Activated T-helper 1 cell treated with anti-CD3 and anti-CD28 coated beads, Interleukin-12 subunit alpha, Interleukin-12 subunit beta, Interleukin-2, Interleukin-4 antibody, amounts not matched to agents 30 ng/mL and 10 ng/mL and 1 ng/mL, durations not matched to agents 14 hours and 24 hours and 36 hours (primary cell): ENCODE data around the gene MYH9. TPM values are rescaled to one million over a fixed set of nuclear protein-coding genes. Genes with fewer than 3 reads are reported as not detected.

Source experiments
- DNase-seq: peaks from one replicate; pipeline ENCODE4 v3.0.0; 2021; ENCODE audit warnings: low spot score
- H3K27ac Mint-ChIP-seq: one replicate; pipeline ENCODE4 v1.8.0; 2021; ENCODE audit warnings: mild to moderate bottlenecking, mixed read lengths
- H3K27me3 Mint-ChIP-seq: one replicate; pipeline ENCODE4 v1.8.0; 2022; ENCODE audit warnings: mild to moderate bottlenecking, moderate library complexity, mixed read lengths; ENCODE audit not compliant: insufficient read depth
- H3K36me3 Mint-ChIP-seq: one replicate; pipeline ENCODE4 v1.8.0; 2021; ENCODE audit warnings: low read depth, mixed read lengths
- H3K4me1 Mint-ChIP-seq: one replicate; pipeline ENCODE4 v1.8.0; 2021; ENCODE audit warnings: low read depth, mixed read lengths
- H3K4me3 Mint-ChIP-seq: one replicate; pipeline ENCODE4 v1.8.0; 2021; ENCODE audit warnings: mild to moderate bottlenecking, moderate library complexity, mixed read lengths
- H3K9me3 Mint-ChIP-seq: one replicate; pipeline ENCODE4 v1.8.0; 2021; ENCODE audit warnings: mixed read lengths
- intact Hi-C: fragments of 100-400 bp; cut with micrococcal nuclease; formaldehyde crosslinking; loops from one replicate; pipeline ENCODE4 v1.15.1; 2024
- total RNA-seq: library from RNA; stranded (reverse); gene quantifications from 2 replicates; pipeline ENCODE4 v1.2.3, GENCODE V29; 2022

Gene MYH9
- total RNA-seq, 1 donor from 2014 or later, result 618 TPM

- Mint-ChIP-seq H3K27ac (peak overlapping the region; percentile 99), H3K4me3 (peak overlapping the region; percentile 87), H3K4me1 (peaks cover 91% of the 10 kb centered on the region), H3K27me3 (no peaks in the 10 kb centered on the region), H3K9me3 (no peaks in the 10 kb centered on the region), H3K36me3 (peaks cover 59% of the 10 kb centered on the region)
- intact Hi-C loops, result loop anchor here (1.0 to 2.0 kb wide), 5 partner anchors 9 to 76 kb away; no protein-coding TSS in a partner anchor
- peak; percentile 52 for DNase-seq
Measured at GRCh38 chr22:36377022-36377631, 10.6 kb downstream of the MYH9 start.

DNA sequence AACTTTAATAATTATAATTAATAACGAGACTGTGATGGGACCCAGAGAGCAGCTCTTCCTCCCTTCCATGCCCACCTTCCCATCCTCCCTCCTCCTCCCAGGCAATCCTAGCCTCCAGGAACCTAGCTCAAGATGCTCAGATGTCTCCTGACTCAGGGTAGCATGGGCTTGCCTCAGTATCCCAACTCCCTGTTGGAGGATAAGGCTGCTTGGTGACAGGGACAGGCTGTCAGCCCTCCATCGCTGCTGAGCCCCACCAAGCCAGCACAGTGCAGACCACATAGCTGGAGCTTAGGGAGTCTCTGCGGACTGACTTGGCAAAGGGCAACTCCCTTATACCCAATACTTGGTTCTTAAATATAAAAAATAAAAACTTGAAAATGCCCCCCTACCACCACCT is 11.5 kb downstream of the MYH9 start:
- no peak for DNase-seq
- Mint-ChIP-seq H3K4me3 (peak overlapping the region; percentile 87), H3K9me3 (no peaks in the 10 kb centered on the region), H3K27me3 (no peaks in the 10 kb centered on the region), H3K4me1 (peaks cover 91% of the 10 kb centered on the region), H3K36me3 (peaks cover 58% of the 10 kb centered on the region), H3K27ac (peak overlapping the region; percentile 99)
- intact Hi-C loops, result loop anchor here (2.0 kb wide), 2 partner anchors 43 to 75 kb away; no protein-coding TSS in a partner anchor

DNA sequence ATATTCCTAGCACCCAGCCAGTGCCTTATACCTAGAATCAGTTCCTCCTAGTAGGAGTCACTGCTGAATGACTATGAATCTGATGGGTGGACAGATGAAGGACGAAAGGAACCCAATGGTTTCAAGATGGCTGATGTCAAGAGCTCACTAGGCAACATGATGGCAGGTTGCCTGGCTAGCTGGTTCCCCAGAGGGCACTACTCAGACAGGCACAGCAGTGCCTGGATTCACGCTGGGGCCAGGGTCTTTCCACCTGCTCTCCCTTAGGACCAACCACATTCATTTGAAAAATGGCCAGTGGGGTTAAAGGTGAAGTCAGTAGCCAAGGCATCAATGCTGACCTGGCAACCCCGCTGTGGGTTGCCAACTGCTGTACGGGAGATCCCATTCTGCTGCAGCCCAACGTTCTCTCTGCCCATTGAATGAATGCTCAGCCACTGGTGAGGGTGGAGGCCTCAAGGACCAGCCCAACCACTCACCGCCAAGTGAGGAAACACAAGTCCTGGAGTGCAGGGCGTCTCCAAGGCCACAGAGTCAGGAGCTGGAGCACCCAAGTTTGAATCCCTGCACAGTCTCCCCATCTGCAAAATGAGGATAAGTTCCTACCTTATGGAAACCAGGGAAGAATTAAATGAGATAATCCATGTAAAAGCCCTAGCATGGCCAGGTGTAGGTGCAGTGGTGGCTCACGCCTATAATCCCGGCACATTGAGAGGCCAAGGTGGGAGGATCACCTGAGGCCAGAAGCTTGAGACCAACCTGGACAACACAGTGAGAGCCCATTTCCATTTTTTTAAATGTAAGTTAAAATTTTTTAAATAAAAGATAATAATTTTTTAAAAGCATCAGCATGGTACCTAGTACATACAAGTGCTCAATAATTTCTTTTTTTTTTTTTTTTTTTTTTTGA is 12.4 kb downstream of the MYH9 start:
- intact Hi-C loops, result no loop called here
- DNase-seq, result no peak
- no peaks in the 10 kb centered on the region for H3K9me3 Mint-ChIP-seq
- H3K36me3 Mint-ChIP-seq, result peaks cover 57% of the 10 kb centered on the region
- peaks cover 94% of the 10 kb centered on the region for H3K4me1 Mint-ChIP-seq
- H3K4me3 Mint-ChIP-seq, result peak overlapping the region; percentile 69
- H3K27me3 Mint-ChIP-seq, result no peaks in the 10 kb centered on the region
- H3K27ac Mint-ChIP-seq, result peak overlapping the region; percentile 83

GRCh38 chr22:36374603-36375024 is 13.2 kb downstream of the MYH9 start:
- Mint-ChIP-seq H3K9me3 (no peaks in the 10 kb centered on the region), H3K27me3 (no peaks in the 10 kb centered on the region), H3K4me1 (peaks cover 94% of the 10 kb centered on the region), H3K4me3 (peak overlapping the region; percentile 69), H3K27ac (peak overlapping the region; percentile 83), H3K36me3 (peaks cover 59% of the 10 kb centered on the region)
- intact Hi-C loops, result no loop called here
- no peak for DNase-seq

- H3K4me1 Mint-ChIP-seq, result peaks cover 94% of the 10 kb centered on the region
- no peaks in the 10 kb centered on the region for H3K9me3 Mint-ChIP-seq
- intact Hi-C loops, result no loop called here
- no peak for DNase-seq
- peak overlapping the region; percentile 93 for H3K27ac Mint-ChIP-seq
- peak overlapping the region; percentile 56 for H3K4me3 Mint-ChIP-seq
- H3K27me3 Mint-ChIP-seq, result no peaks in the 10 kb centered on the region
- peaks cover 59% of the 10 kb centered on the region for H3K36me3 Mint-ChIP-seq
Measured at GRCh38 chr22:36373258-36373579, 14.5 kb downstream of the MYH9 start.

DNA sequence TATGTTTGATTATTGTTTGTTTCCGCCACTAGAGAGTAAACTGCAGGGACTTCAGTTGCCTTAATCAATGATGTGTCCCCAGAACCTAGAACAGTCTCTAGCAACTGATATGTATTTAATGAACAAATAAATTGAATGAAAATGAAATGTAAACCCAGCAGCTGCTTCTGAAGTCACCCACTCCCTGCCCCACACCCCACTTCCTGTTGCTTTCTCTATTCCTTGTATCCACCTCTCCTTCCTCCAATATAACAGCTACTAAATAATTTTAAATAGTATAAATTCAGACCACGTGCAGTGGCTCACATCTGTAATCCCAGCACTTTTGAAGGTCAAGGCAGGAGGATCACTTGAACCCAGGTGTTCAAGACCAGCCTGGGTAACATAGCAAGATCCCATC is 15.8 kb downstream of the MYH9 start:
- H3K27ac Mint-ChIP-seq, result peak overlapping the region; percentile 93
- peaks cover 92% of the 10 kb centered on the region for H3K4me1 Mint-ChIP-seq
- H3K27me3 Mint-ChIP-seq, result no peaks in the 10 kb centered on the region
- DNase-seq, result no peak
- H3K9me3 Mint-ChIP-seq, result no peaks in the 10 kb centered on the region
- H3K36me3 Mint-ChIP-seq, result peaks cover 51% of the 10 kb centered on the region
- intact Hi-C loops, result no loop called here
- peak overlapping the region; percentile 50 for H3K4me3 Mint-ChIP-seq

DNA sequence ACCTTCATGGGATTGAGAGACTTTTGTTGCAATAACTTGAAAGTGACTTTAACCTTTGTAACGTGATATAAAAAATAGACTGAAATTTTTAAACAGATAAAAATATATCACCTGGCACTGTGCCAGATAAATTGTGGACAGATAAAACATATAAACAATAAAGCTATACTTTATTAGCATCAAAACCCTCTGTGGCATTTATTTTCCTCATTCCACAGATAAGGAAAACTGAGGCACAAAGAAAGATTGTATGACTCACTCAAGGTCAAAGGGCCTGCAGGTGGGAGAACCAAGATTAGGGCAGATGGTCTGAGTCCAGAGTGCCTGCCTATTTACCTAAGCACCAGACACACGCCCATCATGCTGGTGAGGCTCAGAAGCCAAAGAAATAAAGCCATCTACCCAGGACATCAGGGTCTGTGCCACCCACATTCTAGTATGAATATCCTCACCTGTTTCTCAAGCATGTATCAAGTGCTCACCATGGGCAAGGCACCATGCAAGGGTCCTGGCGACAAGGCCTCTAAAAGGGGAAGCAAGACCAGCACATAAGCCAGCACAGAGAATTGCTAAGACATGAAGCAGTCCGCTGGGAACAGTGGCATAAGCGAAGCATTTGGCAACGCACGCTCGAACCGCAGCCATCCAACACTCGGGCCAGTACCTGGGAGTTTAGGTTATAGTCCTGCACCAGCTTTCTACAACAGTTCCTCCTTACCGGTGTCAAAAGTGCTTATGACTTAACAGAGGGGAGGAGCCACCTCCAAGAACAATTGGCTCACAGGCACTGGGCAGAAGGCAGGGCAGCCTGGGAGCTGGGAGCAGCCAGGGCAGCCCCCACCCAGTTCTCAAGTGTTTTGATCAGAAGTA is 17.6 kb downstream of the MYH9 start:
- H3K4me3 Mint-ChIP-seq, result peak overlapping the region; percentile 79
- no peaks in the 10 kb centered on the region for H3K9me3 Mint-ChIP-seq
- H3K27ac Mint-ChIP-seq, result peak overlapping the region; percentile 93
- H3K4me1 Mint-ChIP-seq, result peaks cover 92% of the 10 kb centered on the region
- no peaks in the 10 kb centered on the region for H3K27me3 Mint-ChIP-seq
- intact Hi-C loops, result loop anchor here (10.0 kb wide), 1 partner anchor 865 kb away; no protein-coding TSS in a partner anchor
- H3K36me3 Mint-ChIP-seq, result peaks cover 48% of the 10 kb centered on the region
- no peak for DNase-seq

DNA sequence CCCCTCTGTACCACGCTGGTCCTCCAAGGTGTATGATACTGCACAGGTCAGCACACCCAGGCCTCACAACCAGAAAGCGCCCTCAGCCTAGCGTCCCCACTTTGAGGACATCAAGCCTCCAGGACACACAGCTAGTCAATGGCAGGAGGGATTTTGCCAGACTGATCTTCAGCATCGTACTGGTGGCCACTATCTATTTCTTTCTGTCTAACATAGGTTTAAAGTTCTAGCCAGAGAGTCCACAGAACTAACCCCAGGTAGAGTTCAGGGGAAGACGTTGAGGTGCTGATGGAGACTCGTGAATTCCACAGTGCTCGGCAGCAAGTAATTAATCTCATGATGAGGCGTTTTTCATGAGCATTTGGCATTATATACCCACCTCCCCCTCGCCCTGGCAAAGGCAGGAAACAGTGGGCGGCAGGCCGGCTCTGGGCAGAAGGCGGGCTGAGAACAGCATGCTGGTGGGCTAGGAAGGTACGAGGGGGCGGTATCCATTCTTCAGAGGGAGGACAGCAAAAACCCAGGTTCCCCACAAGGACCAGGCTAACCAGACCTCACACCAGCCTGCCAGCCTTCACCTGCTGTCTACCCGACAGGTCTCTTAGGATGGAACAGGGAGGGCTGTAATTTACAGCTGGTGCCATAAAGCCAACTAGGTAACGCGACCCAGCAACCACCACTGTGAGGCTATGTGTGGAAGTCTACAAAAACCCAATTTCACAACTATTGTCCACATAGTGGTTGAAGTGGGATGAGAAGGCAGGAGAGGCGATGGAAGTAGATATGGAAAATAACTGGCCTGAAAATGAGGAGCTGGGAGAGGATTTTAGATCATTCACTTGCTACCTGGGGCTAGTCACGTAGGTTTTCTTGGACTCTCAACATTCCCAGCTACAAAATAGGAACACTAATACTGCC is 18.5 kb downstream of the MYH9 start:
- no peaks in the 10 kb centered on the region for H3K9me3 Mint-ChIP-seq
- H3K4me3 Mint-ChIP-seq, result peak overlapping the region; percentile 78
- peak overlapping the region; percentile 93 for H3K27ac Mint-ChIP-seq
- H3K27me3 Mint-ChIP-seq, result no peaks in the 10 kb centered on the region
- peaks cover 92% of the 10 kb centered on the region for H3K4me1 Mint-ChIP-seq
- intact Hi-C loops, result loop anchor here (10.0 kb wide), 1 partner anchor 866 kb away; no protein-coding TSS in a partner anchor
- peaks cover 43% of the 10 kb centered on the region for H3K36me3 Mint-ChIP-seq
- DNase-seq, result no peak

GRCh38 chr22:36368359-36368983 is 19.3 kb downstream of the MYH9 start:
- Mint-ChIP-seq H3K36me3 (peaks cover 44% of the 10 kb centered on the region), H3K27ac (peak overlapping the region; percentile 71), H3K4me1 (peaks cover 94% of the 10 kb centered on the region), H3K9me3 (no peaks in the 10 kb centered on the region), H3K27me3 (no peaks in the 10 kb centered on the region), H3K4me3 (peak overlapping the region; percentile 78)
- no peak for DNase-seq
- intact Hi-C loops, result loop anchor here (10.0 kb wide), 1 partner anchor 866 kb away; no protein-coding TSS in a partner anchor

- Mint-ChIP-seq H3K4me1 (peaks cover 94% of the 10 kb centered on the region), H3K4me3 (peak overlapping the region; percentile 21), H3K36me3 (peaks cover 40% of the 10 kb centered on the region), H3K27ac (peak overlapping the region; percentile 91), H3K27me3 (no peaks in the 10 kb centered on the region), H3K9me3 (no peaks in the 10 kb centered on the region)
- DNase-seq, result no peak
- intact Hi-C loops, result loop anchor here (10.0 kb wide), 1 partner anchor 867 kb away; no protein-coding TSS in a partner anchor
Measured at GRCh38 chr22:36367479-36367878, 20.3 kb downstream of the MYH9 start.

- intact Hi-C loops, result loop anchor here (10.0 kb wide), 1 partner anchor 868 kb away; no protein-coding TSS in a partner anchor
- Mint-ChIP-seq H3K9me3 (no peaks in the 10 kb centered on the region), H3K27ac (peak overlapping the region; percentile 91), H3K4me1 (peaks cover 94% of the 10 kb centered on the region), H3K27me3 (no peaks in the 10 kb centered on the region), H3K4me3 (peak overlapping the region; percentile 21), H3K36me3 (peaks cover 39% of the 10 kb centered on the region)
- DNase-seq, result no peak
Measured at GRCh38 chr22:36367066-36367465, 20.7 kb downstream of the MYH9 start.
